Thoracic aorta (tissue), 2 donors: ENCODE results near the gene PLD2. TPM values are rescaled to one million over a fixed set of nuclear protein-coding genes. Genes with fewer than 3 reads are reported as not detected.

Source experiments
- ATAC-seq: fragments of 150-250 bp; one replicate; pipeline ENCODE4 v1.8.0; 2017; ENCODE audit warnings: low read depth; ENCODE audit not compliant: insufficient number of reproducible peaks, low FRiP score
- DNase-seq: peaks from one replicate; pipeline ENCODE4 v3.0.0-alpha.2; 2020; ENCODE audit warnings: low spot score
- H3K27ac ChIP-seq, 2 donors: fragments of 200-600 bp; sonication (generic); 1 replicate in 1 of 2; 2 replicates in 1 of 2; pipeline ENCODE4 v1.5.1; 2016; ENCODE audit warnings: mild to moderate bottlenecking in 2 of 2, moderate library complexity in 2 of 2
- H3K27me3 ChIP-seq: fragments of 200-600 bp; sonication (generic); replicated peaks from 2 replicates; pipeline ENCODE4 v1.6.0; 2016; ENCODE audit warnings: mild to moderate bottlenecking; ENCODE audit not compliant: insufficient read depth
- H3K36me3 ChIP-seq: fragments of 200-600 bp; sonication (generic); one replicate; pipeline ENCODE4 v1.5.1; 2016
- H3K4me1 ChIP-seq, 2 donors: fragments of 200-600 bp; sonication (generic); 1 replicate in 1 of 2; 2 replicates in 1 of 2; pipeline versions ENCODE4 v1.5.1 to v1.6.0; 2016; ENCODE audit warnings: low read depth in 2 of 2, mild to moderate bottlenecking in 1 of 2; ENCODE audit not compliant: control insufficient read depth in 1 of 2
- H3K4me3 ChIP-seq: fragments of 200-600 bp; sonication (generic); 2 replicates; pipeline ENCODE4 v1.5.1; 2016; ENCODE audit warnings: mild to moderate bottlenecking
- H3K9me3 ChIP-seq: fragments of 200-600 bp; sonication (generic); 2 replicates; pipeline ENCODE4 v1.5.1; 2016
- CTCF ChIP-seq: fragments of 200-600 bp; sonication (generic); IDR thresholded peaks from one replicate; pipeline ENCODE4 v1.5.1; 2019; ENCODE audit warnings: antibody characterized with exemption
- total RNA-seq, 2 donors: library from RNA; depleted of rRNA; stranded (reverse); fragments of >200 nt; gene quantifications; one replicate each; pipeline versions ENCODE4 v1.1.0 to v1.2.3, GENCODE V29; 2016

The PLD2 gene
- total RNA-seq, 2 donors from 2014 or later: 38.3 to 75.3 TPM

- ATAC-seq (no peak), DNase-seq (no peak)
- no peak overlapping the region for H3K27ac ChIP-seq
- no peaks in the 10 kb centered on the region for H3K27me3 ChIP-seq
- no peaks in the 10 kb centered on the region for H3K4me1 ChIP-seq
- H3K36me3 ChIP-seq: no peaks in the 10 kb centered on the region
- H3K9me3 ChIP-seq: no peaks in the 10 kb centered on the region
- no peak overlapping the region for H3K4me3 ChIP-seq
- no peak for TF ChIP-seq CTCF
Measured at GRCh38 chr17:4777969-4778760, 28.8 kb upstream of the PLD2 start.

DNA sequence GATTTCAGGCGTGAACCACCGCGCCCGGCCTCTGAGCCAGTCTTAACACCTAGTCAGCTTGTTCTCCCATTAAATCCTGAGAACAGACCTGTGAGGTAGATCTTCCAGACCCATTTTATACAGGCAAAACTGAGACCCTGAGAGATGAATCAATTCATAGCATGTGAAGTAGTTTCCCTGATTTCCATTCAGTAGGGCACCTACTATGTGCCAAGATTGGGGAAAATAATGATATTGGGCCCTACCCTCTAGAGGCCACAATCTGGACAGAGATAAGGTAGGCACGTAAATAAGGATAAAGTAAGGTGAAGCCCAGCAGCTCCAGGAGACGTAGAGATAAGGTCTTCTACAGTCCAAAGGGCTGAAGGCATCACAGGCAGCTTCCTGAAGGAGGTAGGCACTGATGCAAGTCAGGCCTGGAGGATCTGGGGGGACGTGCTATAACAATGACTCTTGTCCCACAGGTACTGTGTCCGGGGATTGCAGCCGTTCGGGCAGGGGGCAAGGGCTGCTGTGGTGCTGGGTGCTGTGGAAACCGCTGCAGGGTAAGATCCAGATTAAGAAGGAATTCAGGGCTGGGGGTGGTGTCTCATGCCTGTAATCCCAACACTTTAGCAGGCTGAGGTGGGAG lies 26.5 kb upstream of the PLD2 start:
- Histone ChIP-seq H3K4me1 (peaks cover 3 to 4% of the 10 kb centered on the region in 2 donors), H3K36me3 (no peaks in the 10 kb centered on the region), H3K27ac (no peak overlapping the region), H3K4me3 (no peak overlapping the region), H3K27me3 (no peaks in the 10 kb centered on the region), H3K9me3 (no peaks in the 10 kb centered on the region)
- no peak for TF ChIP-seq CTCF
- ATAC-seq (no peak), DNase-seq (no peak)

GRCh38 chr17:4782652-4783051 lies 24.3 kb upstream of the PLD2 start:
- DNase-seq (no peak), ATAC-seq (no peak)
- Histone ChIP-seq H3K27ac (no peak overlapping the region), H3K4me1 (peaks cover 15 to 25% of the 10 kb centered on the region in 2 donors), H3K27me3 (no peaks in the 10 kb centered on the region), H3K36me3 (no peaks in the 10 kb centered on the region), H3K9me3 (no peaks in the 10 kb centered on the region), H3K4me3 (no peak overlapping the region)
- TF ChIP-seq CTCF: no peak

DNA sequence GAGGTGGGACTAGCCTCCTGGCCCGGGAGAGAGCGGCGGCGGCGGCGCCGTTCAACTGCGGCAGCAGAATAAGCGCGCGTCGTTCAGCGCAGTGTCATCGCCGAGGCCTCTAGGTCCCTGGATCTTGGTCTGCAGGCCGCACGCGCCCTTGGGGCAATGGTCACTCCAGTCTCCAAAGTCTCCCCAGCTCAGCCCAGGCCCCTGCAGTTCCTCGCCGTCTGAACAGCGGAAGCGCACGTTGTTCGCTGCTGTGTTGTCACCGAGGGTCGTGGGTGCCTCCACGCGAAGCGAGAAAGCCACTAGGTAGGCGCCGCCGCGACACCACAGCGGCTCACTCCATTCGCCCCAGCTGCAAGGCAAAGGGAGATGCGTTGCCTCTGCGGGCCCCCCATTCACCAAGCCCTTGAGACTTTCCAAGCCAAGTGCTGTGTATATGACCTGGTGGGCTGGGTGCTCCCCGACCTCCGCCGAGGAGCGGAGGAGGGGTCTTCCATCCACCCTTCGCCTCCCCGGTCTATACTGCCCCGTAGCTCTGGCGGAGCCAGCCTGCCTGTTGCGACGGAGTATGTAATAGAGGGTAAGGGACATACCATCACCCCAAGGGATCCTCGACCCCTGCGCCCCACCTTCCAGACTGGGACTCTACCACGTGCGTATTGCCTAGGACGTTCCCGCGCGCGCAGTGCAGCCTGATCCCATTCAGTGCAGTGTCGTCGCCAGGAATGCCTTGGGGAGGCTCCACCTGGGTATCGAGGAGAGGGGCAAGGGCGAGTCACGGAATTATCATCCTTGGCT lies 21.4 kb upstream of the PLD2 start:
- Histone ChIP-seq H3K27ac (no peak overlapping the region), H3K9me3 (no peaks in the 10 kb centered on the region)
- TF ChIP-seq CTCF: no peak

GRCh38 chr17:4786106-4786511 lies 20.8 kb upstream of the PLD2 start, which contains the start of gene VMO1:
Gene VMO1 (minus strand): TSS chr17:4786364. CDS start chr17:4786352, 12 bp downstream.
- H3K9me3 ChIP-seq: no peaks in the 10 kb centered on the region
- ATAC-seq: no peak
- no peak for TF ChIP-seq CTCF
- H3K4me3 ChIP-seq: peak within 1 kb of the TSS; percentile 62
- no peak for DNase-seq
- no peak within 1 kb of the TSS for H3K27ac ChIP-seq
- H3K4me1 ChIP-seq: peaks cover 22 to 42% of the 10 kb centered on the region in 2 donors
- H3K27me3 ChIP-seq: no peaks in the 10 kb centered on the region
- H3K36me3 ChIP-seq: no peaks in the 10 kb centered on the region

More for the DNA sequence above, 21.4 kb upstream of the PLD2 start:
- Histone ChIP-seq H3K4me3 (peak overlapping the region; percentile 62), H3K36me3 (no peaks in the 10 kb centered on the region), H3K4me1 (peaks cover 20 to 42% of the 10 kb centered on the region in 2 donors), H3K27me3 (no peaks in the 10 kb centered on the region)
- no peak for ATAC-seq
- no peak for DNase-seq
